HL-60 (cell line): ENCODE results near the gene TNIP1.

Source experiments
- DNase-seq, 2 experiments: peaks; one replicate each; pipeline ENCODE4 v3.0.0-alpha.2; 2010 to 2020; ENCODE audit warnings: low read depth in 1 of 2, low spot score in 1 of 2
- H3K27ac ChIP-seq: fragments of 250-450 bp; sonication (Bioruptor Pico); replicated peaks from 2 replicates; pipeline ENCODE4 v1.5.1; 2020; ENCODE audit warnings: mild to moderate bottlenecking, moderate library complexity
- H3K27me3 ChIP-seq: fragments of 250-450 bp; sonication (Bioruptor Pico); 2 replicates; pipeline ENCODE4 v1.5.1; 2021; ENCODE audit warnings: mild to moderate bottlenecking, moderate library complexity; ENCODE audit not compliant: insufficient read depth, poor library complexity, severe bottlenecking
- H3K4me3 ChIP-seq: replicated peaks from 2 replicates; pipeline ENCODE4 v1.5.1; 2011; ENCODE audit warnings: mild to moderate bottlenecking, control low read depth, low read length; ENCODE audit not compliant: insufficient read depth
- CTCF ChIP-seq: IDR thresholded peaks from one replicate; pipeline ENCODE4 v1.5.1; 2011; ENCODE audit warnings: low read length, control low read depth, inconsistent platforms; ENCODE audit not compliant: insufficient read depth
- GABPA ChIP-seq: IDR thresholded peaks from 2 replicates; pipeline ENCODE4 v1.6.1; 2012; ENCODE audit warnings: low read depth
- POLR2AphosphoS5 ChIP-seq: IDR thresholded peaks from 2 replicates; pipeline ENCODE4 v1.6.1; 2012; ENCODE audit warnings: low read depth
- REST ChIP-seq: IDR thresholded peaks from 2 replicates; pipeline ENCODE4 v1.6.1; 2012; ENCODE audit warnings: low read depth; ENCODE audit not compliant: insufficient replicate concordance
- SPI1 ChIP-seq: IDR thresholded peaks from 2 replicates; pipeline ENCODE4 v1.6.1; 2012; ENCODE audit warnings: low read depth, mild to moderate bottlenecking, borderline replicate concordance

Gene TNIP1

GRCh38 chr5:151038801-151039238 is 42.0 kb downstream of the TNIP1 start:
- no peaks in the 10 kb centered on the region for H3K27me3 ChIP-seq
- H3K27ac ChIP-seq, result no peak overlapping the region
- TF ChIP-seq GABPA (no peak), POLR2AphosphoS5 (no peak), CTCF (no peak), REST (no peak), SPI1 (no peak)
- no peak for DNase-seq
- H3K4me3 ChIP-seq, result no peak overlapping the region

- no peak for TF ChIP-seq POLR2AphosphoS5
- TF ChIP-seq GABPA, result no peak
- no peak for TF ChIP-seq CTCF
- no peak for TF ChIP-seq REST
- TF ChIP-seq SPI1, result no peak
- Histone ChIP-seq H3K4me3 (no peak overlapping the region), H3K27ac (no peak overlapping the region), H3K27me3 (no peaks in the 10 kb centered on the region)
- DNase-seq, result no peak
Measured at GRCh38 chr5:151038412-151038745, 42.5 kb downstream of the TNIP1 start.

- no peak overlapping the region for H3K4me3 ChIP-seq
- DNase-seq, result no peak
- H3K27me3 ChIP-seq, result no peaks in the 10 kb centered on the region
- no peak for TF ChIP-seq REST
- no peak for TF ChIP-seq GABPA
- no peak for TF ChIP-seq CTCF
- TF ChIP-seq POLR2AphosphoS5, result no peak
- no peak for TF ChIP-seq SPI1
- no peak overlapping the region for H3K27ac ChIP-seq
Measured at GRCh38 chr5:151037561-151038411, 43.0 kb downstream of the TNIP1 start.
